T-helper 2 cell treated with Interferon-gamma antibody and Interleukin-4, amounts not matched to agents 100 ng/mL and 5 ng/mL, for 36 hours (primary cell): ENCODE measurements around the gene TIGD3. TPM values are rescaled to one million over a fixed set of nuclear protein-coding genes. Genes with fewer than 3 reads are reported as not detected.

ENCODE experiments used
- intact Hi-C: fragments of 100-400 bp; cut with micrococcal nuclease; formaldehyde crosslinking; loops from one replicate; pipeline ENCODE4 v1.15.1; 2023
- total RNA-seq: library from RNA; stranded (reverse); gene quantifications from 2 replicates; pipeline ENCODE4 v1.2.3, GENCODE V29; 2022

The TIGD3 gene
- 1.1 and 1.2 TPM in 2 replicates for total RNA-seq

GRCh38 chr11:65354265-65355012, at the start of gene TIGD3:
Gene TIGD3, plus strand, starts transcription at chr11:65354751. Its CDS starts 1,058 bp downstream, at chr11:65355809.
- intact Hi-C loops = no loop called here

GRCh38 chr11:65305501-65306268, 48.9 kb upstream of the TIGD3 start:
- intact Hi-C loops = no loop called here

GRCh38 chr11:65307298-65308229, 47.0 kb upstream of the TIGD3 start:
- intact Hi-C loops = no loop called here

- intact Hi-C loops = no loop called here
Measured at GRCh38 chr11:65308281-65308891, 46.2 kb upstream of the TIGD3 start.

GRCh38 chr11:65309006-65309405, 45.5 kb upstream of the TIGD3 start:
- intact Hi-C loops = no loop called here

- intact Hi-C loops = no loop called here
Measured at GRCh38 chr11:65310215-65310614, 44.3 kb upstream of the TIGD3 start.

GRCh38 chr11:65310736-65311135, 43.8 kb upstream of the TIGD3 start:
- intact Hi-C loops = no loop called here

- intact Hi-C loops = no loop called here
Measured at GRCh38 chr11:65311170-65311678, 43.3 kb upstream of the TIGD3 start.

- intact Hi-C loops = loop anchor here (1.0 to 5.0 kb wide), 3 partner anchors 16 to 89 kb away; no protein-coding TSS in a partner anchor
Measured at GRCh38 chr11:65314501-65315203, 39.9 kb upstream of the TIGD3 start, which contains the start of gene CDC42EP2. Gene CDC42EP2, plus strand, starts transcription at chr11:65314866. Its CDS starts 6,033 bp downstream, at chr11:65320899.

- intact Hi-C loops = loop anchor here (1.0 to 5.0 kb wide), 3 partner anchors 15 to 90 kb away; no protein-coding TSS in a partner anchor
Measured at GRCh38 chr11:65315204-65315865, 39.2 kb upstream of the TIGD3 start.

- intact Hi-C loops = loop anchor here (1.0 to 5.0 kb wide), 3 partner anchors 15 to 91 kb away; no protein-coding TSS in a partner anchor
Measured at GRCh38 chr11:65315866-65316226, 38.7 kb upstream of the TIGD3 start.

GRCh38 chr11:65316227-65317024, 38.1 kb upstream of the TIGD3 start:
- intact Hi-C loops = loop anchor here (5.0 kb wide), 1 partner anchor 39 kb away; no protein-coding TSS in a partner anchor

GRCh38 chr11:65317025-65317786, 37.3 kb upstream of the TIGD3 start:
- intact Hi-C loops = loop anchor here (5.0 kb wide), 1 partner anchor 40 kb away; no protein-coding TSS in a partner anchor

- intact Hi-C loops = no loop called here
Measured at GRCh38 chr11:65320386-65321075, 34.0 kb upstream of the TIGD3 start.

- intact Hi-C loops = no loop called here
Measured at GRCh38 chr11:65321076-65321475, 33.5 kb upstream of the TIGD3 start.

- intact Hi-C loops = no loop called here
Measured at GRCh38 chr11:65321828-65322485, 32.6 kb upstream of the TIGD3 start.
